Stimulated activated CD4-positive, alpha-beta T cell treated with anti-CD3 and anti-CD28 coated beads, Interleukin-4, amount 100 ng/mL, for 24 hours (primary cell): ENCODE measurements around the gene ADAMTS9.

ENCODE experiments used
- DNase-seq: peaks from one replicate; pipeline ENCODE4 v3.0.0-alpha.2; 2020

ADAMTS9 gene

GRCh38 chr3:64651741-64652241 lies 36.0 kb downstream of the ADAMTS9 start:
- no peak for DNase-seq

- DNase-seq: no peak
Observed at GRCh38 chr3:64651303-64651702, 36.5 kb downstream of the ADAMTS9 start.

DNA sequence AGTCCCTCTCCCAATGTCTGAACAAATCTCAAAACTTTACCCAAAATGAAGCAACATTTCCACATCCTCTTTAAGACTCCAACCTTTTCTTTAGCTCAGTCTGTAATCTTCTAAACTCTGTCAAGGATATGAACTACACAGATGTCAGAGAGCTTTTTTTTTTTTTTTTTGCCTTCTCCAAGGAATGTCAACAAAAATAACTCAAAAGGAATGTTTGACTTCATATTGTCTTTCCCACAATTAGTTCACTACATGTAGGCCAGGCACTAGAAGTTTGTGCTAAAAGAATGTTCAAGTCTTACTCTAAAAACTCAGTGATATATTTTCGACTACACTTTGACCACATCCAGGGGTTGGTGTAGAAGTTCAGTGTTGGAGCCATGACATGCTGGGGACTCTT lies 37.1 kb downstream of the ADAMTS9 start:
- DNase-seq: no peak

DNA sequence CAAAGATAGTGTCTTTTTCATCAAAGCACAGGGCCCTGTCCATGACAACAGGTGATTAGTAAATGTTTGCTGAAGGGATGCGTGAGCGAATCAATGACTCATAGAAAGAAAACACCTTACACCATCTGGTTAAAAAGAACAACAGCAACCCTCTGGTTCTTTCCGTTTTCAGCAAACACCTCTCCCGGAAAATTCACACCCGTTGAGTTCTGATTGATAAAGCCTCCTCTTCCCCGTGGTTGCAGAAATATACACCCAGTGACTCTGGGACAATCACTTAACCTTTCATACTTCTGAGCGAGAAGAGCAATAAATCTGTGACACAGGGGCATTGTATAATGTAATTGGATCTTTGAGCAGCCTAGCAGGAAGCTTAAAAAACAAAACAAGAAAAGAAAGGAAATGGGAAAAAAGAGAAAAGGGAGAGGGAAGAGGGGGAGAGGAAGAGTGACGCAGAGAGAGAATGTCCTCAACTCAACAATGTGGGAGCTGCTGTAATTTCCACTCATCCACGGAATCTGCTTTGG lies 37.6 kb downstream of the ADAMTS9 start:
- no peak for DNase-seq

DNA sequence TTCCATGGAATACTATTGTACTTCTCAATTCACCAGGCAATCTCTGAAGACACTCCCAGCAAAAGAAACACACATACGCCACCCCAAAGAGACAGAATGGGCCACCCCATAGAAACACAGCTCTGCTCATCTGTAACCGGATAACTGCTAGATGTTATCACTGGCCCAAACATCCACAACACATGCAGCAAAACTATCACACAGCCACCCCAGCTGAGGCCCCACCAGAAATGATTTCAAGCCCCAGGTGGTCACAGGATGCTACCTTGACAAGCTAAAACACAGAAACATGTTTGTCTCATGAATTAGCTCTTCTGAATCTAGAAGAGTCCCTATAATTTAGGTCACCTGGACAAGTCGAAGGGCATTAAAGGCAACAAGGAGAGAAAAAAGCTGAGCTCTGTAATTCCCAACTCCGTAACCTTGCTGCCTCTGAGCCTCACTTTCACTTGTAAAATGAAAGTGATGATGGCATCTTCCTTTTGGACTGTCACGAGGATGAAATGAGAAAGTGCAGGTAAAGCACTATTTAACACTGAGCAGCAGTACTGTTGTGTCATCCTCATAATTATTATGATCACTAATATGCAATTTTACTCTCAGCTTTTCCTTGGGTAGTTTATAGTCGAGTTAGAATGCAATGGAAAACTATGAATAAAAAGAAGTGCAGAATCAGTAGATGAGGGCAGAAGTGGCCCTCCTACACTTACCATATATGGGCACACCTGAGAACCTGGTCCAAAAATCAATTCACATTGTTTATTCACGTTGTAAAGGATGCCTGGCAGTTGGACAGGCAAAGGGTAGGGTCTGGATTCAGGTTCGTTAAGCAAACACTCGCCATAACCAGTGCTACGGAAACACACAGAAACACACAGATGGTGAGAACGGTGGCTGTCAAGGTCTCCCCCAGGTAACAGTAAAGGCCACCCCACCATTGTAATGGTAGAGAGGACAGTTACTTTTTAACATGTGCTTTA lies 38.6 kb downstream of the ADAMTS9 start:
- DNase-seq: no peak

- DNase-seq: no peak
Observed at GRCh38 chr3:64647825-64648224, 40.0 kb downstream of the ADAMTS9 start.

DNA sequence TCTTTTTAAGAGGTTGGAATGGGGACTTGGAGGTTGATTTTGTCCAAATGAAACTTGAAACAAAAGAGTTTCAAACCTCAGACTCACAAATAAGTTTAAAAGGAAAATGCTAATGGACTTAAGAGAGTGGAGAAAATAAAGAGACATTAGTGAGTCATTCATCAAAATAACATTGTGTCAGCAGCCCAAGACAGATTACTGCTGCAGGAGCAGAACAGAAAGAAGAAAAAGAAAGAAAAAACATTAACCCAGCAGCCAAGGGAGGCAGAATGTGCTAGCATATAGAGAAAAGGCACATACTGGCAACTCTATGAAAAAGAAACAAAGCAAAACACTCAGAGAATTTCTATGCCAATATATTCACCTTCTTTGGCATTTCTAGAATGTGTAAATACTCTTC lies 42.6 kb downstream of the ADAMTS9 start:
- no peak for DNase-seq

DNA sequence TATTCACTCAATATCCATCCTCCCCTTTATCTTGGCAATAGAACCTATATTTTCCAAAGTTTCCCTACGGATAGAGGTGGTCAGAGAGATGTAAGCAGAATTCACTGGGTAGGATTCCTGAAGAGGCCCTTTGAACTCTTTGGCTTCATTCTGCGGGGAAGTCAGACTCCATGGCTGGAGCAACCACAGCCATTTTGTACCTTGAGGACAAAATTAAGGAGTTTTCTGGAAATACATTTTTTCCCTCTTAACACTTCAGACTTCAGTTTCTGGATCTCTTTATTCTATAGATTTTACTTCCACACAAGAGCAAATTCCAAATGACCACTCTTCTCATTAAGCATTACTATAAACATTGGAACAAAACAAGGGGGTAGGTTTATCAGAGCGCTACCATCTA lies 43.3 kb downstream of the ADAMTS9 start:
- DNase-seq: no peak

DNA sequence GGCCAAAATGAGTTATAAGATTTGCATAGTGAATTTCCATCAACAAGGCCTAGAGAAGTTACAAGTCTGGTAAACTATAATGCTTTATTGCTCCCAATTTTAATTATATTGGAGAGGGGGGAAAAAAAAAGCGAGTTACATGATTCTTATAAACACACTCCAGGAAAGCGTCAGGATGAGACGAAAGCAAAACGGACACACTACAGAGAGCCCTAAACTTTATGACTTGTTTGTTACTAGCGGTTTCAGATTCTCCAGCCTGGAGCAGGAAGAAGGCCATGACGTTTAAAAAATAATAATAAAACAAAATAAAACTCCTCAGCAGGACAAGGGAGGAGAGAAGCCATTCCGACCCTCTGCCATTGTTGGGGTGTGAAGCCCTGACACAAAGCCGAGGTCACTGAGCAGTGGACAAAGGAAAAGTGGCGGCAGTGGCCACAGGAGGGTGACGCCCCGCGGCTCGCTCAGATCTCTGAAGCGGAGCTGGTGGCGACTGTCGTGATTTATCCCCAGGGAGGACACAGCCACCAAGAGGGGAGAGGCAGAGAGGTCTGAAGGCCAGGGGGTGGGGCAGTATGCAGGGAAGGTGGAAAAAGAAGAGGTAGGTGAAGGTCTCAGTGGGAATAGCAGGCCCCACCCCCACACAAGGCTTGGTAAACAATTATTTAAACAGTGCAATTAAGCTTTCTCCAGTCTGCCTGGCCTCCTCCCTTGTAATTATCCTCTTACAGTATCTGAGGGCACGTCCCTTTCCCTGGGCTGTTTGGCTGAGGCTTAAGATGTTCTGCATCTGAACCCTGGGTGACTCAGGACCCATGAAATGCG lies 45.3 kb downstream of the ADAMTS9 start:
- DNase-seq: no peak

GRCh38 chr3:64638981-64639481 lies 48.8 kb downstream of the ADAMTS9 start:
- no peak for DNase-seq

DNA sequence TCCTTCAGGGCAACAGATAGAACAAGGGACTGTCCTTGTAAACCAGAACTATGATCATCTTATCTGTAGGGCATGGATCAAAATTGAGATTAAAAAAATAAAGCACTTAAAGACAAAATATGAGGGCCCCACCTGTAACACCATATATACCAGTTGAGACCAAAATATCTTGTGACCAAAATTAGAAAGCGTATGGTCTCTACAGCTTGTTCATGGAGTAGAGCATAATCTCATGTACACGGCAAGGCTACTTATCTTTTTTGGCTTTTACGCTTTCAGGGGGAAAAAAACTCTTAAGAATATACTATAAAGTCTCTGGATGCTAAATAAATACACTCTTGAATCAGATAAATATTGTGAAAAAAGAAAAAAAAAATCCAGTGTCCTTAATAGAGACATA lies 49.3 kb downstream of the ADAMTS9 start:
- DNase-seq: no peak

GRCh38 chr3:64634417-64634816 lies 53.4 kb downstream of the ADAMTS9 start:
- DNase-seq: no peak

DNA sequence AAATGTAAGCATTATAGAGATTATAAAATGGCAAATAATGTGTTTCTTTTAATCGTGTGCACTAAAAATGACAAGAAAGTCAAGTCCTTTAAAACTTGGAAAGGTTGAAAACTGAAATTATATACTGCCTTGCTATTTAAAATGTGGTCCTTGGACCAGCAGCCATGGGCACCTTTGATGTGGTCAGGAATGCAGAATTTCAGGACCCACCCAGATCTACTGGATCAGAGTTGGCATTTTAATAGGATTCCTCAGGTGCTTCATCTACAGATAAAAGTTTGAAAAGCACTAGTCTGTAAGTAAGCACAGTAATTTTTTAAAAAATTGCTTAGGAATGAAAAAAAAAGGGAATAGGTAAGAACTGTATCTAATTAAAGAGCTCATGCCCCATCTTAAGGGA lies 55.8 kb downstream of the ADAMTS9 start:
- DNase-seq: no peak

GRCh38 chr3:64627471-64628321 lies 60.1 kb downstream of the ADAMTS9 start:
- DNase-seq: no peak

- no peak for DNase-seq
Observed at GRCh38 chr3:64627042-64627441, 60.8 kb downstream of the ADAMTS9 start.

- DNase-seq: no peak
Observed at GRCh38 chr3:64625381-64625780, 62.4 kb downstream of the ADAMTS9 start.

DNA sequence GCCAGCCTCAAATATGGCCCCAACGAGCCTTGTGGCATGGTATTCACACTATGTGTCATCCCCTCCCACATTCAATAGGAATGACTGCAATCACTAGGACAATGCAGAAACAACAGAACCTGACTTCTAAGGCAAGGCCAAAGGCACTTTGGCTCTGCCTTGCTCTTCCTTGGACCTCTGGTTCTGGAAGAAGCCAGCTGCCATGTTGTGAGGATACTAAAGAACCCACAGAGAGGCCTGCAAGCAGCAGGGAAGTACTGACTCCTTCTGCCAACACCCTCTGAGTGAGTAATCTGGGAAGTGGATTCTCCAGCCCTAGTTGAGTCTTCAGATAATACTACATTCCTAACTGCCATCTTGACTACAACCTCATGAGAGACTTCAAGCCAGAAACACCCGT lies 64.7 kb downstream of the ADAMTS9 start:
- no peak for DNase-seq

DNA sequence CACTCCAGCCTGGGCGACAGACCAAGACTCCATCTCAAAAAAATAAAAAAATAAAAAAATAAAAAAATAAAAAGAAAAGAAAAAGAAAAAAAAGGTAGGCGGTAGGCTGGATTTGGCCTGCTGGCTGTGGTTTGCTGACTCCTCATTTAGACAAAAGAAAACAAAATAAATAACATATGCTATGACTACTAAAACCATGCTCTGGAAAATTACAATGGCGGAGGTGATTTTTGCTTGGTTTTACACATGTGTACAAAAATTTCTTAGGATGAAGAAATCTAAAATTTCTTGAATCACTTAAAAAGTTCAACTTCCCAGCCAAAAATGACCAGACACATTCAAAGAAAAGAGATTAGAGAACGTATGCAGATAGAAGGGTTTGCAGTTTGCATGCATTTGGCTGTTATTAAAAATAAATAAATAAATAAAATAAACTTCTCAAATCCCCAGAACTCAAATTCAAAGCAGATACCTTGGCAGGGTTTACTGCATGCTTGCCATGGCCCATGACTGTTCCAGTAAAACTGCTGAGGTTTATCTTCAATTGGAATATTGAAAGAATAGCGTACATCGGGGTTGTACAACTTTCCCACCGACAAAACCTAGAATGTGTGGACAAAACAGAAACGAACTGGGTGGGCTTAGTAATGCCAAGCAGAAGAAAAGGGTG lies 65.9 kb downstream of the ADAMTS9 start:
- no peak for DNase-seq

DNA sequence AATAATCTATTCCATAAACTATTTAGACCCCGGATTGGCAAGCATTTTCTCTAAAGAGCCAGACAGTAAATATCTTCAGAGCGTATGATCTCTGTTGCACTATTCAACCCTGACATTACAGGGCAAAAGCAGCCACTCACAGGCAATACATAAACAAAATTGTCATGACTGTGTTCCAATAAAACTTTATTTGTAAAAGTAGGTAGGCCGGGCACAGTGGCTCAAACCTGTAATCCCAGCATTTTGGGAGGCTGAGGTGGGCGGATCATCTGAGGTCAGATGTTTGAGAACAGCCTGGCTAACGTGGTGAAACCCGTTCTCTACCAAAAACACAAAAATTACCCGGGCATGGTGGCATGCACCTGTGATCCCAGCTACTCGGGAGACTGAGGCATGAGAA lies 66.5 kb downstream of the ADAMTS9 start:
- DNase-seq: no peak

DNA sequence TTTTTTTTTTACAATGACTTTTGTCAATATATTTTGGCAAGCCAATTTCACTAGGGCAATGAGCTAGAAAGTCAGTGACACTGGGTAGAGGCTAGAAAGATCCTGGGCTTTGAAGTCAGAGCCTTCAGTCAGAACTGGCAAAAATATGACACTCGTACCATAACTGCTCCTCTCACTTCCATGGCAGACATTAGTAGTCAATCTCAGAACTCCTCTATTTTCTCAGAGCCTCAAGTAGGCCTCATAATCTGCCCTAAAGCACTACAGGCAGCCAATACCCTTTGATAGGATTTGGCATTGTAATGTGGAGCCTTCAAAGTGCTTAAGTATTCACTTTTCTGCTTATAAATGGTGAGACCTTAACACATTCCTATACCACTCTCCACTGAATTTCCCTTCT lies 67.8 kb downstream of the ADAMTS9 start:
- no peak for DNase-seq

DNA sequence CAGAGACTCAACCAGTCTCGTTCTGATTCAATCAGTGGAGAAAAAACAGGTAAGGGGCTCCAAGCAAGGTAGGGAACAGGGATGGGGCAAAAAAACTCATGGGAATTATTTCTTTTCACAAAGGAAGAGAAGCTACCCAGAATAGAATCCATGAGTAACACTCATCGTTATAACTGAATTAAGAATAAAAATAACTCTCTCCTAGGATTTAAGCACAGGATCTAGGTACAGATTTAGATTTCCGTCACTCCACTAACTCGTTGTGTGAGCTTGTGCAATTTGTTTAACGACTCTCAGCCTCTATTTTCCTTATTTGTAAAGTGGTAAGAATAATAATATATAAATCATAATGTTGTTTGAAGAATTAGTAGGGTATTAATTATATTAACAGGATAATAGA lies 68.6 kb downstream of the ADAMTS9 start:
- no peak for DNase-seq

GRCh38 chr3:64617610-64618009 lies 70.2 kb downstream of the ADAMTS9 start:
- no peak for DNase-seq
